Measurements from ENCODE around the gene MAN2B2. TPM values are rescaled to one million over a fixed set of nuclear protein-coding genes. Genes with fewer than 3 reads are reported as not detected.

The MAN2B2 gene
- total RNA-seq, 4 donors from 2014 or later, result 32.7 to 95.3 (median 80.2) TPM

- peaks cover 15 to 22% of the 10 kb centered on the region in 2 donors for H3K36me3 ChIP-seq
- WGBS, 2 donors, result 93 to 95% methylated on average over 11 to 16 of the region's 17 CpGs
- no peak overlapping the region for H3K4me3 ChIP-seq (replicated peaks in 1 of 3)
- DNase-seq, result no peak
- H3K4me1 ChIP-seq, result no peaks in the 10 kb centered on the region
- H3K27ac ChIP-seq, result no peak overlapping the region
- TF ChIP-seq CTCF (IDR thresholded peaks at IDR 0.05), result no peak
- no peak for TF ChIP-seq POLR2A (IDR thresholded peaks at IDR 0.05)
- no peaks in the 10 kb centered on the region for H3K9me3 ChIP-seq
- no peaks in the 10 kb centered on the region for H3K27me3 ChIP-seq
- intact Hi-C loops (cut with DNase I), result no loop called here
Observed at GRCh38 chr4:6596948-6597347, 22.0 kb downstream of the MAN2B2 start.

- no peak overlapping the region for H3K27ac ChIP-seq
- no peak for DNase-seq
- H3K27me3 ChIP-seq, result no peaks in the 10 kb centered on the region
- H3K4me1 ChIP-seq, result no peaks in the 10 kb centered on the region
- no peak for TF ChIP-seq CTCF (IDR thresholded peaks at IDR 0.05)
- no peak for TF ChIP-seq POLR2A (IDR thresholded peaks at IDR 0.05)
- WGBS, 2 donors, result 86 to 90% methylated on average over 2 to 9 of the region's 10 CpGs
- H3K4me3 ChIP-seq (replicated peaks in 1 of 3), result no peak overlapping the region
- intact Hi-C loops (cut with DNase I), result no loop called here
- no peaks in the 10 kb centered on the region for H3K9me3 ChIP-seq
- H3K36me3 ChIP-seq, result peaks cover 15 to 27% of the 10 kb centered on the region in 2 donors
Observed at GRCh38 chr4:6598127-6598526, 23.1 kb downstream of the MAN2B2 start.

GRCh38 chr4:6598641-6599040 is 23.7 kb downstream of the MAN2B2 start:
- Histone ChIP-seq H3K4me1 (no peaks in the 10 kb centered on the region), H3K4me3 (replicated peaks in 1 of 3) (no peak overlapping the region), H3K9me3 (no peaks in the 10 kb centered on the region), H3K27ac (no peak overlapping the region), H3K27me3 (no peaks in the 10 kb centered on the region), H3K36me3 (peaks cover 13 to 27% of the 10 kb centered on the region in 2 donors)
- TF ChIP-seq CTCF (IDR thresholded peaks at IDR 0.05) (no peak), POLR2A (IDR thresholded peaks at IDR 0.05) (no peak)
- WGBS, 2 donors, result 87% methylated on average over 13 of the region's 13 CpGs
- intact Hi-C loops (cut with DNase I), result no loop called here
- no peak for DNase-seq

- TF ChIP-seq CTCF (IDR thresholded peaks at IDR 0.05) (no peak), POLR2A (IDR thresholded peaks at IDR 0.05) (no peak)
- WGBS, 2 donors, result 89 to 93% methylated on average over 7 to 9 of the region's 10 CpGs
- Histone ChIP-seq H3K36me3 (peaks cover 25 to 36% of the 10 kb centered on the region in 2 donors), H3K4me1 (no peaks in the 10 kb centered on the region), H3K9me3 (no peaks in the 10 kb centered on the region), H3K27me3 (no peaks in the 10 kb centered on the region), H3K27ac (no peak overlapping the region), H3K4me3 (replicated peaks in 1 of 3) (no peak overlapping the region)
- no peak for DNase-seq
- intact Hi-C loops (cut with DNase I), result no loop called here
Observed at GRCh38 chr4:6601661-6602250, 26.8 kb downstream of the MAN2B2 start.

GRCh38 chr4:6602289-6602688 is 27.3 kb downstream of the MAN2B2 start:
- Histone ChIP-seq H3K4me3 (replicated peaks in 1 of 3) (no peak overlapping the region), H3K27me3 (no peaks in the 10 kb centered on the region), H3K4me1 (no peaks in the 10 kb centered on the region), H3K27ac (no peak overlapping the region), H3K9me3 (no peaks in the 10 kb centered on the region), H3K36me3 (peaks cover 25 to 37% of the 10 kb centered on the region in 2 donors)
- WGBS, 2 donors, result 93 to 96% methylated on average over 6 of the region's 6 CpGs
- intact Hi-C loops (cut with DNase I), result no loop called here
- TF ChIP-seq POLR2A (IDR thresholded peaks at IDR 0.05), result no peak
- no peak for TF ChIP-seq CTCF (IDR thresholded peaks at IDR 0.05)
- no peak for DNase-seq
